ENCODE data around the gene SF3B5.
"Not testable (repeated sequence)": the region's sequence is repeated elsewhere in the genome, so short reads cannot be mapped to it uniquely, and the experiment has no call there.

SF3B5 gene

GRCh38 chr6:144139817-144140216, 44.4 kb upstream of the SF3B5 start:
- in situ Hi-C loops (cut with HindIII; ENCODE audit: low sequenced_read_pairs), result no loop called here
- no peak overlapping the region for H3K4me3 ChIP-seq (ENCODE audit: low read depth, low read length)
- TF ChIP-seq CTCF (IDR thresholded peaks at IDR 0.05; ENCODE audit: low read depth, low read length), result no peak
- no peak for DNase-seq (ENCODE audit: low read depth, low spot score)

GRCh38 chr6:144138542-144138941, 43.2 kb upstream of the SF3B5 start:
- DNase-seq (ENCODE audit: low read depth, low spot score), result no peak
- in situ Hi-C loops (cut with HindIII; ENCODE audit: low sequenced_read_pairs), result no loop called here
- TF ChIP-seq CTCF (IDR thresholded peaks at IDR 0.05; ENCODE audit: low read depth, low read length), result no peak
- no peak overlapping the region for H3K4me3 ChIP-seq (ENCODE audit: low read depth, low read length)

- in situ Hi-C loops (cut with HindIII; ENCODE audit: low sequenced_read_pairs), result no loop called here
- DNase-seq (ENCODE audit: low read depth, low spot score), result no peak
- no peak for TF ChIP-seq CTCF (IDR thresholded peaks at IDR 0.05; ENCODE audit: low read depth, low read length)
- no peak overlapping the region for H3K4me3 ChIP-seq (ENCODE audit: low read depth, low read length)
These were observed 39.4 kb upstream of the SF3B5 start for GRCh38 chr6:144134737-144135136.

- no peak for TF ChIP-seq CTCF (IDR thresholded peaks at IDR 0.05; ENCODE audit: low read depth, low read length)
- in situ Hi-C loops (cut with HindIII; ENCODE audit: low sequenced_read_pairs), result no loop called here
- H3K4me3 ChIP-seq (ENCODE audit: low read depth, low read length), result no peak overlapping the region
- no peak for DNase-seq (ENCODE audit: low read depth, low spot score)
These were observed 38.8 kb upstream of the SF3B5 start for GRCh38 chr6:144134176-144134575.

- no peak for DNase-seq (ENCODE audit: low read depth, low spot score)
- TF ChIP-seq CTCF (IDR thresholded peaks at IDR 0.05; ENCODE audit: low read depth, low read length), result no peak
- in situ Hi-C loops (cut with HindIII; ENCODE audit: low sequenced_read_pairs), result no loop called here
- H3K4me3 ChIP-seq (ENCODE audit: low read depth, low read length), result no peak overlapping the region
These were observed 38.0 kb upstream of the SF3B5 start for GRCh38 chr6:144133225-144133821.

- in situ Hi-C loops (cut with HindIII; ENCODE audit: low sequenced_read_pairs); DNase-seq (ENCODE audit: low read depth, low spot score); H3K4me3 ChIP-seq (ENCODE audit: low read depth, low read length): not testable (repeated sequence)
These were observed 36.9 kb upstream of the SF3B5 start for GRCh38 chr6:144132167-144132690.

- in situ Hi-C loops (cut with HindIII; ENCODE audit: low sequenced_read_pairs), result no loop called here
- no peak for TF ChIP-seq CTCF (IDR thresholded peaks at IDR 0.05; ENCODE audit: low read depth, low read length)
- H3K4me3 ChIP-seq (ENCODE audit: low read depth, low read length), result no peak overlapping the region
- peak; percentile 65 for DNase-seq (ENCODE audit: low read depth, low spot score)
These were observed 35.9 kb upstream of the SF3B5 start for GRCh38 chr6:144131248-144131709.

Measured in astrocyte of the spinal cord (primary cell).